Measurements from ENCODE around the gene PTBP3.
A peak's percentile ranks its signal among the peaks of the same experiment; 100 is the strongest.
"Not testable (repeated sequence)": the region's sequence is repeated elsewhere in the genome, so short reads cannot be mapped to it uniquely, and the experiment has no call there.

The PTBP3 gene

GRCh38 chr9:112301420-112301819 lies 32.0 kb downstream of the PTBP3 start:
- no peak overlapping the region for H3K27ac ChIP-seq (ENCODE audit: low read depth, low read length)
- no peaks in the 10 kb centered on the region for H3K36me3 ChIP-seq (ENCODE audit: control insufficient read depth in 5 of 5, insufficient read depth in 5 of 5, low read length in 5 of 5)
- H3K9ac ChIP-seq (ENCODE audit: low read length in 5 of 5), result no peak overlapping the region
- no peak overlapping the region for H3K4me3 ChIP-seq (ENCODE audit: low read depth in 1 of 5, low read length in 5 of 5)
- no peaks in the 10 kb centered on the region for H3K27me3 ChIP-seq (ENCODE audit: control insufficient read depth in 5 of 5, insufficient read depth in 4 of 5, low read length in 5 of 5)
- H3K9me3 ChIP-seq (ENCODE audit: control insufficient read depth in 5 of 5, low read length in 5 of 5), result no peaks in the 10 kb centered on the region
- H3K4me1 ChIP-seq (ENCODE audit: control insufficient read depth in 5 of 5, insufficient read depth in 5 of 5, low read length in 5 of 5), result peaks cover 0 to 5% (median 4%) of the 10 kb centered on the region in 5 donors

- H3K4me1 ChIP-seq (ENCODE audit: control insufficient read depth in 5 of 5, insufficient read depth in 5 of 5, low read length in 5 of 5), result peaks cover 0 to 5% (median 4%) of the 10 kb centered on the region in 5 donors
These were observed 33.9 kb downstream of the PTBP3 start for GRCh38 chr9:112299514-112299913.

GRCh38 chr9:112296929-112297328 lies 36.5 kb downstream of the PTBP3 start:
- Histone ChIP-seq H3K4me3 (ENCODE audit: low read depth in 1 of 5, low read length in 5 of 5) (no peak overlapping the region), H3K27me3 (ENCODE audit: control insufficient read depth in 5 of 5, insufficient read depth in 4 of 5, low read length in 5 of 5) (no peaks in the 10 kb centered on the region), H3K9me3 (ENCODE audit: control insufficient read depth in 5 of 5, low read length in 5 of 5) (no peaks in the 10 kb centered on the region), H3K27ac (ENCODE audit: low read depth, low read length) (no peak overlapping the region), H3K36me3 (ENCODE audit: control insufficient read depth in 5 of 5, insufficient read depth in 5 of 5, low read length in 5 of 5) (peaks cover 0 to 14% (median 3%) of the 10 kb centered on the region in 5 donors), H3K9ac (ENCODE audit: low read length in 5 of 5) (no peak overlapping the region), H3K4me1 (ENCODE audit: control insufficient read depth in 5 of 5, insufficient read depth in 5 of 5, low read length in 5 of 5) (peaks cover 0 to 5% (median 4%) of the 10 kb centered on the region in 5 donors)

More at GRCh38 chr9:112299514-112299913, 33.9 kb downstream of the PTBP3 start:
- Histone ChIP-seq H3K27me3 (ENCODE audit: control insufficient read depth in 5 of 5, insufficient read depth in 4 of 5, low read length in 5 of 5) (no peaks in the 10 kb centered on the region), H3K27ac (ENCODE audit: low read depth, low read length) (no peak overlapping the region), H3K4me3 (ENCODE audit: low read depth in 1 of 5, low read length in 5 of 5) (no peak overlapping the region), H3K36me3 (ENCODE audit: control insufficient read depth in 5 of 5, insufficient read depth in 5 of 5, low read length in 5 of 5) (no peaks in the 10 kb centered on the region), H3K9ac (ENCODE audit: low read length in 5 of 5) (no peak overlapping the region), H3K9me3 (ENCODE audit: control insufficient read depth in 5 of 5, low read length in 5 of 5) (no peaks in the 10 kb centered on the region)

GRCh38 chr9:112295174-112295573 lies 38.2 kb downstream of the PTBP3 start:
- Histone ChIP-seq H3K9me3 (ENCODE audit: control insufficient read depth in 5 of 5, low read length in 5 of 5) (no peaks in the 10 kb centered on the region), H3K27ac (ENCODE audit: low read depth, low read length) (no peak overlapping the region), H3K27me3 (ENCODE audit: control insufficient read depth in 5 of 5, insufficient read depth in 4 of 5, low read length in 5 of 5) (no peaks in the 10 kb centered on the region), H3K36me3 (ENCODE audit: control insufficient read depth in 5 of 5, insufficient read depth in 5 of 5, low read length in 5 of 5) (peaks cover 0 to 14% (median 3%) of the 10 kb centered on the region in 5 donors), H3K9ac (ENCODE audit: low read length in 5 of 5) (no peak overlapping the region), H3K4me3 (ENCODE audit: low read depth in 1 of 5, low read length in 5 of 5) (no peak overlapping the region), H3K4me1 (ENCODE audit: control insufficient read depth in 5 of 5, insufficient read depth in 5 of 5, low read length in 5 of 5) (peaks cover 0 to 5% (median 4%) of the 10 kb centered on the region in 5 donors)

GRCh38 chr9:112288029-112288428 lies 45.4 kb downstream of the PTBP3 start:
- peaks cover 0 to 13% (median 7%) of the 10 kb centered on the region in 5 donors for H3K9me3 ChIP-seq (ENCODE audit: control insufficient read depth in 5 of 5, low read length in 5 of 5)
- peaks cover 0 to 9% (median 4%) of the 10 kb centered on the region in 5 donors for H3K36me3 ChIP-seq (ENCODE audit: control insufficient read depth in 5 of 5, insufficient read depth in 5 of 5, low read length in 5 of 5)
- H3K4me3 ChIP-seq (ENCODE audit: low read depth in 1 of 5, low read length in 5 of 5), result no peak overlapping the region
- H3K4me1 ChIP-seq (ENCODE audit: control insufficient read depth in 5 of 5, insufficient read depth in 5 of 5, low read length in 5 of 5), result peaks cover 0 to 5% (median 0%) of the 10 kb centered on the region in 5 donors
- no peak overlapping the region for H3K27ac ChIP-seq (ENCODE audit: low read depth, low read length)
- H3K9ac ChIP-seq (ENCODE audit: low read length in 5 of 5), result no peak overlapping the region
- H3K27me3 ChIP-seq (ENCODE audit: control insufficient read depth in 5 of 5, insufficient read depth in 4 of 5, low read length in 5 of 5), result no peaks in the 10 kb centered on the region

GRCh38 chr9:112286926-112287325 lies 46.5 kb downstream of the PTBP3 start:
- no peak overlapping the region for H3K27ac ChIP-seq (ENCODE audit: low read depth, low read length)
- H3K4me3 ChIP-seq (ENCODE audit: low read depth in 1 of 5, low read length in 5 of 5), result no peak overlapping the region
- H3K4me1 ChIP-seq (ENCODE audit: control insufficient read depth in 5 of 5, insufficient read depth in 5 of 5, low read length in 5 of 5), result peaks cover 0 to 5% (median 0%) of the 10 kb centered on the region in 5 donors
- H3K9me3 ChIP-seq (ENCODE audit: control insufficient read depth in 5 of 5, low read length in 5 of 5), result peaks cover 0 to 13% (median 7%) of the 10 kb centered on the region in 5 donors
- peaks cover 0 to 9% (median 3%) of the 10 kb centered on the region in 5 donors for H3K36me3 ChIP-seq (ENCODE audit: control insufficient read depth in 5 of 5, insufficient read depth in 5 of 5, low read length in 5 of 5)
- no peak overlapping the region for H3K9ac ChIP-seq (ENCODE audit: low read length in 5 of 5)
- no peaks in the 10 kb centered on the region for H3K27me3 ChIP-seq (ENCODE audit: control insufficient read depth in 5 of 5, insufficient read depth in 4 of 5, low read length in 5 of 5)

- Histone ChIP-seq H3K4me1 (ENCODE audit: control insufficient read depth in 5 of 5, insufficient read depth in 5 of 5, low read length in 5 of 5) (peaks cover 0 to 5% (median 0%) of the 10 kb centered on the region in 5 donors), H3K27me3 (ENCODE audit: control insufficient read depth in 5 of 5, insufficient read depth in 4 of 5, low read length in 5 of 5) (no peaks in the 10 kb centered on the region), H3K4me3 (ENCODE audit: low read depth in 1 of 5, low read length in 5 of 5) (no peak overlapping the region), H3K9me3 (ENCODE audit: control insufficient read depth in 5 of 5, low read length in 5 of 5) (peaks cover 0 to 13% (median 7%) of the 10 kb centered on the region in 5 donors), H3K36me3 (ENCODE audit: control insufficient read depth in 5 of 5, insufficient read depth in 5 of 5, low read length in 5 of 5) (peaks cover 0 to 9% (median 3%) of the 10 kb centered on the region in 5 donors), H3K9ac (ENCODE audit: low read length in 5 of 5) (no peak overlapping the region), H3K27ac (ENCODE audit: low read depth, low read length) (no peak overlapping the region)
These were observed 48.4 kb downstream of the PTBP3 start for GRCh38 chr9:112285056-112285455.

- Histone ChIP-seq H3K9ac (ENCODE audit: low read length in 5 of 5) (no peak overlapping the region), H3K27ac (ENCODE audit: low read depth, low read length) (no peak overlapping the region), H3K36me3 (ENCODE audit: control insufficient read depth in 5 of 5, insufficient read depth in 5 of 5, low read length in 5 of 5) (peaks cover 0 to 9% (median 0%) of the 10 kb centered on the region in 5 donors), H3K9me3 (ENCODE audit: control insufficient read depth in 5 of 5, low read length in 5 of 5) (peaks cover 0 to 13% (median 7%) of the 10 kb centered on the region in 5 donors), H3K4me1 (ENCODE audit: control insufficient read depth in 5 of 5, insufficient read depth in 5 of 5, low read length in 5 of 5) (peaks cover 0 to under 1% (median 0%) of the 10 kb centered on the region in 5 donors), H3K27me3 (ENCODE audit: control insufficient read depth in 5 of 5, insufficient read depth in 4 of 5, low read length in 5 of 5) (no peaks in the 10 kb centered on the region), H3K4me3 (ENCODE audit: low read depth in 1 of 5, low read length in 5 of 5) (peak overlapping the region in 1 of 5 donors; percentile 16)
These were observed 49.7 kb downstream of the PTBP3 start for GRCh38 chr9:112283582-112284253.

GRCh38 chr9:112282841-112283240 lies 50.6 kb downstream of the PTBP3 start:
- not testable (repeated sequence) for H3K4me1 ChIP-seq (ENCODE audit: control insufficient read depth in 5 of 5, insufficient read depth in 5 of 5, low read length in 5 of 5); H3K9ac ChIP-seq (ENCODE audit: low read length in 5 of 5); H3K4me3 ChIP-seq (ENCODE audit: low read depth in 1 of 5, low read length in 5 of 5); H3K36me3 ChIP-seq (ENCODE audit: control insufficient read depth in 5 of 5, insufficient read depth in 5 of 5, low read length in 5 of 5); H3K27ac ChIP-seq (ENCODE audit: low read depth, low read length); H3K27me3 ChIP-seq (ENCODE audit: control insufficient read depth in 5 of 5, insufficient read depth in 4 of 5, low read length in 5 of 5)
- H3K9me3 ChIP-seq (ENCODE audit: control insufficient read depth in 5 of 5, low read length in 5 of 5), result peaks cover 0 to 13% (median 7%) of the 10 kb centered on the region in 5 donors

- no peak overlapping the region for H3K9ac ChIP-seq (ENCODE audit: low read length in 5 of 5)
- H3K4me3 ChIP-seq (ENCODE audit: low read depth in 1 of 5, low read length in 5 of 5), result no peak overlapping the region
- peaks cover 0 to 13% (median 7%) of the 10 kb centered on the region in 5 donors for H3K9me3 ChIP-seq (ENCODE audit: control insufficient read depth in 5 of 5, low read length in 5 of 5)
- peaks cover 0 to 9% (median 0%) of the 10 kb centered on the region in 5 donors for H3K36me3 ChIP-seq (ENCODE audit: control insufficient read depth in 5 of 5, insufficient read depth in 5 of 5, low read length in 5 of 5)
- no peaks in the 10 kb centered on the region for H3K4me1 ChIP-seq (ENCODE audit: control insufficient read depth in 5 of 5, insufficient read depth in 5 of 5, low read length in 5 of 5)
- no peaks in the 10 kb centered on the region for H3K27me3 ChIP-seq (ENCODE audit: control insufficient read depth in 5 of 5, insufficient read depth in 4 of 5, low read length in 5 of 5)
- H3K27ac ChIP-seq (ENCODE audit: low read depth, low read length), result no peak overlapping the region
These were observed 52.5 kb downstream of the PTBP3 start for GRCh38 chr9:112280904-112281303.

Data from subcutaneous abdominal adipose tissue (tissue), 5 donors.